ENCODE data around the gene LRRN2. TPM values are rescaled to one million over a fixed set of nuclear protein-coding genes. Genes with fewer than 3 reads are reported as not detected.
A peak's percentile ranks its signal among the peaks of the same experiment; 100 is the strongest.

LRRN2 gene
- total RNA-seq, 4 donors from 2014 or later, result 2.0 to 32.9 (median 23.8) TPM

DNA sequence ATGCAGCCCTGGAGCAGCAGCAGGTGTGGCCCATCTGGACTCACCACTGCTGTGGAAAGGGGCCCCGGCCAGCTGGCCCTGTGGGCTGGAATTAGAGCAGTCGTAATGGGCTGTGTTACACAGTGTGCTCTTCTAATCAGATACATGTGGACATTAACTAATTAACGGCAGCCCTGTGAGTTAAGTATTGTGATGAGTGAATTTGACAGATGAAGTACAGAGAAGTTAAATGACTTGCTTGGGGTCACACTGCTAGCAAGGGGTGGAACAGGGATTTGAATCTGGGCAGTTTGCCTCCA lies 110.7 kb downstream of the LRRN2 start:
- Histone ChIP-seq H3K36me3 (no peaks in the 10 kb centered on the region), H3K27ac (no peak overlapping the region), H3K27me3 (no peaks in the 10 kb centered on the region), H3K4me3 (no peak overlapping the region), H3K4me1 (peaks cover 3 to 17% (median 9%) of the 10 kb centered on the region in 4 donors), H3K9me3 (no peaks in the 10 kb centered on the region)
- TF ChIP-seq POLR2A (IDR thresholded peaks at IDR 0.05) (no peak), EP300 (IDR thresholded peaks at IDR 0.05; ENCODE audit: low read depth) (no peak), POLR2AphosphoS5 (IDR thresholded peaks at IDR 0.05) (no peak)
- TF ChIP-seq, protein P1, sequence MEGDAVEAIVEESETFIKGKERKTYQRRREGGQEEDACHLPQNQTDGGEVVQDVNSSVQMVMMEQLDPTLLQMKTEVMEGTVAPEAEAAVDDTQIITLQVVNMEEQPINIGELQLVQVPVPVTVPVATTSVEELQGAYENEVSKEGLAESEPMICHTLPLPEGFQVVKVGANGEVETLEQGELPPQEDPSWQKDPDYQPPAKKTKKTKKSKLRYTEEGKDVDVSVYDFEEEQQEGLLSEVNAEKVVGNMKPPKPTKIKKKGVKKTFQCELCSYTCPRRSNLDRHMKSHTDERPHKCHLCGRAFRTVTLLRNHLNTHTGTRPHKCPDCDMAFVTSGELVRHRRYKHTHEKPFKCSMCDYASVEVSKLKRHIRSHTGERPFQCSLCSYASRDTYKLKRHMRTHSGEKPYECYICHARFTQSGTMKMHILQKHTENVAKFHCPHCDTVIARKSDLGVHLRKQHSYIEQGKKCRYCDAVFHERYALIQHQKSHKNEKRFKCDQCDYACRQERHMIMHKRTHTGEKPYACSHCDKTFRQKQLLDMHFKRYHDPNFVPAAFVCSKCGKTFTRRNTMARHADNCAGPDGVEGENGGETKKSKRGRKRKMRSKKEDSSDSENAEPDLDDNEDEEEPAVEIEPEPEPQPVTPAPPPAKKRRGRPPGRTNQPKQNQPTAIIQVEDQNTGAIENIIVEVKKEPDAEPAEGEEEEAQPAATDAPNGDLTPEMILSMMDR (IDR thresholded peaks at IDR 0.05), result no peak
- 66% methylated on average over 3 of the region's 3 CpGs; no CpG with 5 or more reads in 1 of the 2 donors for WGBS, 2 donors (ENCODE audit: low coverage in 1 of 2)
- in situ Hi-C loops (cut with MboI; ENCODE audit: low pct_ligation_motif_present in 1 of 4, low pct_unique_long_range_greater_than_20kb in 1 of 4, low sequenced_read_pairs in 3 of 4) (loop anchor here in 3 of 4 donors (25.0 kb wide), 2 partner anchors 187 to 362 kb away; no protein-coding TSS in a partner anchor), intact Hi-C loops (cut with DNase I; ENCODE audit: low total_unique reads) (no loop called here)
- peak; percentile 36 for DNase-seq

GRCh38 chr1:204574016-204574864 lies 111.3 kb downstream of the LRRN2 start:
- in situ Hi-C loops (cut with MboI; ENCODE audit: low pct_ligation_motif_present in 1 of 4, low pct_unique_long_range_greater_than_20kb in 1 of 4, low sequenced_read_pairs in 3 of 4) (loop anchor here in 3 of 4 donors (25.0 kb wide), 2 partner anchors 188 to 363 kb away; no protein-coding TSS in a partner anchor), intact Hi-C loops (cut with DNase I; ENCODE audit: low total_unique reads) (no loop called here)
- Histone ChIP-seq H3K27ac (no peak overlapping the region), H3K4me1 (peaks cover 3 to 13% (median 9%) of the 10 kb centered on the region in 4 donors), H3K4me3 (no peak overlapping the region), H3K9me3 (no peaks in the 10 kb centered on the region), H3K36me3 (no peaks in the 10 kb centered on the region), H3K27me3 (no peaks in the 10 kb centered on the region)
- WGBS, 2 donors (ENCODE audit: low coverage in 1 of 2), result 71 to 79% methylated on average over 7 to 8 of the region's 8 CpGs
- TF ChIP-seq POLR2A (IDR thresholded peaks at IDR 0.05), result no peak
- TF ChIP-seq, protein P1 (IDR thresholded peaks at IDR 0.05), result no peak
- no peak for TF ChIP-seq POLR2AphosphoS5 (IDR thresholded peaks at IDR 0.05)
- TF ChIP-seq EP300 (IDR thresholded peaks at IDR 0.05; ENCODE audit: low read depth), result no peak
- no peak for DNase-seq

- DNase-seq, result no peak
- intact Hi-C loops (cut with DNase I; ENCODE audit: low total_unique reads), result no loop called here
- in situ Hi-C loops (cut with MboI; ENCODE audit: low pct_ligation_motif_present in 1 of 4, low pct_unique_long_range_greater_than_20kb in 1 of 4, low sequenced_read_pairs in 3 of 4), result loop anchor here in 3 of 4 donors (25.0 kb wide), 2 partner anchors 189 to 364 kb away; no protein-coding TSS in a partner anchor
These were observed 112.3 kb downstream of the LRRN2 start for GRCh38 chr1:204572923-204573922.

More at GRCh38 chr1:204572923-204573922, 112.3 kb downstream of the LRRN2 start:
- Histone ChIP-seq H3K27me3 (no peaks in the 10 kb centered on the region), H3K4me3 (no peak overlapping the region), H3K4me1 (peaks cover 3 to 4% (median 3%) of the 10 kb centered on the region in 4 donors), H3K9me3 (no peaks in the 10 kb centered on the region), H3K36me3 (no peaks in the 10 kb centered on the region), H3K27ac (no peak overlapping the region)
- TF ChIP-seq, protein P1 (IDR thresholded peaks at IDR 0.05), result no peak
- TF ChIP-seq EP300 (IDR thresholded peaks at IDR 0.05; ENCODE audit: low read depth) (no peak), POLR2AphosphoS5 (IDR thresholded peaks at IDR 0.05) (no peak), POLR2A (IDR thresholded peaks at IDR 0.05) (no peak)
- 85 to 94% methylated on average over 4 to 8 of the region's 8 CpGs for WGBS, 2 donors (ENCODE audit: low coverage in 1 of 2)
